ENCODE measurements around the gene MAML2.

- TF ChIP-seq CTCF (conservative IDR thresholded peaks at IDR 0.05; ENCODE audit: low read depth in 2 of 2): no peak
- TF ChIP-seq EZH2 (IDR thresholded peaks at IDR 0.05; ENCODE audit: low read depth, unreplicated experiment): no peak
- no peak for TF ChIP-seq ZNF331 (CRISPR knock-in tag; IDR thresholded peaks at IDR 0.05; ENCODE audit: low read depth)
- TF ChIP-seq CREB1 (CRISPR knock-in tag; IDR thresholded peaks at IDR 0.05; ENCODE audit: low read depth): no peak
- TF ChIP-seq ETS1 (IDR thresholded peaks at IDR 0.05): no peak
- TF ChIP-seq POLR2AphosphoS5 (IDR thresholded peaks at IDR 0.05; ENCODE audit: low read depth): no peak
- no peak for TF ChIP-seq EZH2phosphoT487 (IDR thresholded peaks at IDR 0.05; ENCODE audit: unreplicated experiment)
- no peak for TF ChIP-seq NANOG (IDR thresholded peaks at IDR 0.05; ENCODE audit: borderline replicate concordance)
- no peak for TF ChIP-seq REST (IDR thresholded peaks at IDR 0.05; ENCODE audit: unreplicated experiment)
- TF ChIP-seq ZNF114 (CRISPR knock-in tag; IDR thresholded peaks at IDR 0.05): no peak
- no peak for TF ChIP-seq STAT1 (IDR thresholded peaks at IDR 0.05; ENCODE audit: unreplicated experiment)
These were observed 291.2 kb downstream of the MAML2 start for GRCh38 chr11:96051820-96052219.

Data from GM23338 (cell line).